B cell (primary cell): ENCODE results near the gene UPK3B. TPM values are rescaled to one million over a fixed set of nuclear protein-coding genes. Genes with fewer than 3 reads are reported as not detected.

ENCODE experiments used
- ATAC-seq: fragments of 200-7000 bp; cut with Tn5 transposase; one replicate; pipeline ENCODE4 v1.10.0; 2021; ENCODE audit warnings: low read depth, mild to moderate bottlenecking, moderate number of reproducible peaks, moderate library complexity
- CTCF ChIA-PET: fragments of 350-600 bp; sonication (Branson Sonifier 250); formaldehyde crosslinking; loops from one replicate; lab custom pipeline; 2021; ENCODE audit warnings: antibody characterized with exemption, inconsistent platforms; lab: Charles Lee
- POLR2A ChIA-PET: fragments of 350-600 bp; sonication (Branson Sonifier 250); formaldehyde crosslinking; loops from one replicate; lab custom pipeline; 2021; ENCODE audit warnings: antibody characterized with exemption; lab: Charles Lee
- DNase-seq: peaks from one replicate; pipeline ENCODE4 v3.0.0; 2013
- H2AFZ ChIP-seq: 2 replicates; pipeline ENCODE4 v1.6.1; 2012; ENCODE audit warnings: mild to moderate bottlenecking, low read depth, low read length; ENCODE audit not compliant: insufficient read depth, poor library complexity, severe bottlenecking
- H3K27ac ChIP-seq, 2 donors: 1 replicate in 1 of 2; 2 replicates in 1 of 2; pipeline ENCODE4 v1.5.1; 2012 to 2013; ENCODE audit warnings: low read length in 2 of 2, mild to moderate bottlenecking in 2 of 2, moderate library complexity in 1 of 2
- H3K27me3 ChIP-seq, 4 experiments: fragments of 200-600 bp in 1 of 4; sonication (generic) in 1 of 4; replicated peaks in 1 of 4; 1 replicate in 2 of 4; 2 replicates in 2 of 4; pipeline versions ENCODE4 v1.6.1 to v1.7.0; 2013 to 2016; ENCODE audit warnings: low read length in 3 of 4, mild to moderate bottlenecking in 2 of 4, mixed read lengths in 1 of 4, moderate library complexity in 1 of 4; ENCODE audit not compliant: insufficient read depth in 4 of 4, control insufficient read depth in 3 of 4; ENCODE audit errors: control extremely low read depth in 1 of 4
- H3K36me3 ChIP-seq, 2 experiments: replicated peaks in 1 of 2; 1 replicate in 1 of 2; 2 replicates in 1 of 2; pipeline versions ENCODE4 v1.6.1 to v1.7.1; 2013; ENCODE audit warnings: low read length in 1 of 2; ENCODE audit not compliant: insufficient read depth in 2 of 2, control insufficient read depth in 1 of 2; ENCODE audit errors: control extremely low read depth in 1 of 2, extremely low read depth in 1 of 2
- H3K4me1 ChIP-seq, 2 donors: fragments of 200-600 bp in 1 of 2; sonication (generic) in 1 of 2; 1 replicate in 1 of 2; 2 replicates in 1 of 2; pipeline versions ENCODE4 v1.5.1 to v1.6.1; 2013 to 2017; ENCODE audit warnings: low read length in 2 of 2; ENCODE audit not compliant: control insufficient read depth in 2 of 2, insufficient read depth in 2 of 2
- H3K4me2 ChIP-seq: replicated peaks from 2 replicates; pipeline ENCODE3; 2012; ENCODE audit warnings: mild to moderate bottlenecking, low read depth, low read length; ENCODE audit not compliant: poor library complexity, severe bottlenecking
- H3K4me3 ChIP-seq, 5 experiments: fragments of 200-600 bp in 1 of 5; sonication (generic) in 1 of 5; 1 replicate in 3 of 5; 2 replicates in 2 of 5; pipeline versions ENCODE4 v1.5.1 to v1.7.0; 2011 to 2016; ENCODE audit warnings: low read length in 4 of 5, mild to moderate bottlenecking in 4 of 5, low read depth in 2 of 5, control low read depth in 1 of 5, moderate library complexity in 1 of 5; ENCODE audit not compliant: insufficient read depth in 1 of 5; ENCODE audit errors: control extremely low read depth in 1 of 5, extremely low read depth in 1 of 5
- H3K79me2 ChIP-seq: fragments of 200-600 bp; sonication (generic); one replicate; pipeline ENCODE4 v1.6.0; 2016; ENCODE audit warnings: low read length; ENCODE audit not compliant: control insufficient read depth, insufficient read depth
- H3K9ac ChIP-seq: fragments of 200-600 bp; sonication (generic); 2 replicates; pipeline ENCODE4 v1.6.1; 2017; ENCODE audit warnings: mild to moderate bottlenecking, low read length, moderate library complexity
- H3K9me3 ChIP-seq, 3 donors: one replicate each; pipeline versions ENCODE4 v1.6.1 to v1.7.1; 2013; ENCODE audit warnings: low read length in 2 of 3; ENCODE audit not compliant: control insufficient read depth in 2 of 3, insufficient read depth in 1 of 3; ENCODE audit errors: control extremely low read depth in 1 of 3
- H4K20me1 ChIP-seq: 2 replicates; pipeline ENCODE4 v1.6.0; 2012; ENCODE audit warnings: mild to moderate bottlenecking, low read length; ENCODE audit not compliant: insufficient read depth, control insufficient read depth, poor library complexity, severe bottlenecking
- H3K27ac Mint-ChIP-seq: one replicate; pipeline ENCODE4 v1.8.0; 2021; ENCODE audit warnings: mixed read lengths
- H3K27me3 Mint-ChIP-seq: one replicate; pipeline ENCODE4 v1.8.0; 2021; ENCODE audit warnings: mixed read lengths
- H3K4me1 Mint-ChIP-seq: one replicate; pipeline ENCODE4 v1.8.0; 2021; ENCODE audit warnings: mixed read lengths
- H3K4me3 Mint-ChIP-seq: one replicate; pipeline ENCODE4 v1.8.0; 2021; ENCODE audit warnings: mixed read lengths
- H3K9me3 Mint-ChIP-seq: one replicate; pipeline ENCODE4 v1.8.0; 2022; ENCODE audit warnings: mixed read lengths; ENCODE audit not compliant: insufficient read depth
- EZH2 ChIP-seq: IDR thresholded peaks from 2 replicates; pipeline ENCODE4 v1.6.1; 2012; ENCODE audit warnings: borderline replicate concordance, low read depth, mild to moderate bottlenecking, moderate library complexity, low read length; ENCODE audit not compliant: insufficient read depth, poor library complexity, severe bottlenecking
- WGBS: methylation state at CpG from one replicate; pipeline ENCODE4 v1.1.5; 2013; ENCODE audit warnings: missing lambda C conversion rate; ENCODE audit not compliant: insufficient coverage; 5-methylcytosine and 5-hydroxymethylcytosine counted together
- intact Hi-C: fragments of 100-400 bp; cut with micrococcal nuclease; formaldehyde crosslinking; loops from one replicate; pipeline ENCODE4 v1.10.0; 2022
- polyA plus RNA-seq: library from polyadenylated mRNA; depleted of rRNA; stranded (reverse); fragments of >200 nt; gene quantifications from 2 replicates; pipeline ENCODE4 v1.2.3, GENCODE V29; 2012
- total RNA-seq, 2 donors: library from RNA; stranded (reverse); fragments of 120-200 nt in 1 of 2; gene quantifications; 1 replicate in 1 of 2; 2 replicates in 1 of 2; pipeline versions ENCODE4 v1.2.3 to v1.2.4, GENCODE V29; 2013 to 2022
- TF ChIP-seq, protein P1 (sequence below): fragments of 200-600 bp; IDR thresholded peaks from one replicate; pipeline ENCODE4 v1.8.0; 2022; ENCODE audit warnings: antibody characterized with exemption, mild to moderate bottlenecking

The UPK3B gene
- total and polyA plus RNA-seq, 2 donors (not counting 1 experiment from before 2014, with no cell fraction given) = 2.8 to 4.9 TPM

DNA sequence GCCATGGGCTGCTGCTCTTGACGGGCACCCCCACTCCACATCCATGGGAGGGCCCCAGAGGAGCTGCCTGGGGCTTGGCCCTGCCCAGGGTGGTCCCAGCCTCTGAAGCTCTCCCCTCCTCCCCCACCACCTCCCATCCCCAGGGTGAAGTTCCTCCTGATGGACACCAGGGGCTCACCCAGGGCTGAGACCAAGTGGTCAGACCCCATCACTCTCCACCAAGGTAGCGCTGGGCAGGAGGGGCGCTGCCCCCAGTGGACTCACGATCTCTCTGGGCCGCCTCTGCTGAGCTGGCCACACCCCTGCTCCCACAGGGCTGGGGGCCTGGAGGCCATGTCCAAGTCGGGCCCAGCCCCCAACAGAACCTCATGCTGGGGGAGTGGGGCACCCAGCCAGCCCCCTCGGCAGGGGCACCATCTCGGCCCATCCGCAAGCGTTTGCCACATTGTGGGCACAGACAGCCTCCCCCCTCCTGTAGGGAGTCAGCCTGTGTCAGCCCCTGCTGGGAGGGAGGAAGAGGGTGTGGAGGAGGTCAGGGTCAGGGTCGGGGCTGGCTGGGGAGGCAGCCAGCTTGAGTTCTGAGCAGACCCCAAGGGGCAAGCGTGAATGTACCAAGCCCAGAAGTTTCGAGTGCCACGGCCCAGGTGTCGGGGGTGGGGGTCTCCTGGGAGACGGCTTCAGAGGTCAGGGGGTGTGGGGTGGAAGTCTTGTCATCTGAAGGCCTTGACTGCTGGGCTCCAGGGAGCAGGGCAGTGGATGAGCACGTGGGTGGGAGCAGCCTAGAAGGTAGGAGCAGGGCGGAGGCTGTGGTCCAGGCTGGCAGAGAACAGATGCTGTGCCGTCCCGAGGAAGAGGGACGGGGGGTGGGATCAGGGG lies 2.8 kb downstream of the UPK3B start:
- Histone ChIP-seq H3K4me1 (peaks cover 0 to 3% of the 10 kb centered on the region in 2 donors), H3K9ac (no peak overlapping the region), H3K27me3 (peaks cover 0 to 4% (median 0%) of the 10 kb centered on the region in 4 experiments), H3K9me3 (no peaks in the 10 kb centered on the region), H3K4me2 (no peak overlapping the region), H4K20me1 (no peaks in the 10 kb centered on the region), H3K79me2 (no peaks in the 10 kb centered on the region), H3K27ac (no peak overlapping the region), H3K4me3 (no peak overlapping the region), H2AFZ (no peak overlapping the region), H3K36me3 (no peaks in the 10 kb centered on the region)
- no peaks in the 10 kb centered on the region for H3K27me3 Mint-ChIP-seq
- no peaks in the 10 kb centered on the region for H3K9me3 Mint-ChIP-seq
- TF ChIP-seq EZH2 = no peak
- TF ChIP-seq, protein P1, sequence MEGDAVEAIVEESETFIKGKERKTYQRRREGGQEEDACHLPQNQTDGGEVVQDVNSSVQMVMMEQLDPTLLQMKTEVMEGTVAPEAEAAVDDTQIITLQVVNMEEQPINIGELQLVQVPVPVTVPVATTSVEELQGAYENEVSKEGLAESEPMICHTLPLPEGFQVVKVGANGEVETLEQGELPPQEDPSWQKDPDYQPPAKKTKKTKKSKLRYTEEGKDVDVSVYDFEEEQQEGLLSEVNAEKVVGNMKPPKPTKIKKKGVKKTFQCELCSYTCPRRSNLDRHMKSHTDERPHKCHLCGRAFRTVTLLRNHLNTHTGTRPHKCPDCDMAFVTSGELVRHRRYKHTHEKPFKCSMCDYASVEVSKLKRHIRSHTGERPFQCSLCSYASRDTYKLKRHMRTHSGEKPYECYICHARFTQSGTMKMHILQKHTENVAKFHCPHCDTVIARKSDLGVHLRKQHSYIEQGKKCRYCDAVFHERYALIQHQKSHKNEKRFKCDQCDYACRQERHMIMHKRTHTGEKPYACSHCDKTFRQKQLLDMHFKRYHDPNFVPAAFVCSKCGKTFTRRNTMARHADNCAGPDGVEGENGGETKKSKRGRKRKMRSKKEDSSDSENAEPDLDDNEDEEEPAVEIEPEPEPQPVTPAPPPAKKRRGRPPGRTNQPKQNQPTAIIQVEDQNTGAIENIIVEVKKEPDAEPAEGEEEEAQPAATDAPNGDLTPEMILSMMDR = no peak
- H3K27ac Mint-ChIP-seq = no peak overlapping the region
- H3K4me3 Mint-ChIP-seq = no peak overlapping the region
- ATAC-seq = no peak
- ChIA-PET CTCF (no interaction called here), POLR2A (no interaction called here)
- intact Hi-C loops = no loop called here
- WGBS = 74% methylated on average over 17 of the region's 21 CpGs
- peak; percentile 8 for DNase-seq
- H3K4me1 Mint-ChIP-seq = no peaks in the 10 kb centered on the region
